ENCODE results near the gene KDM8.

Gene KDM8

DNA sequence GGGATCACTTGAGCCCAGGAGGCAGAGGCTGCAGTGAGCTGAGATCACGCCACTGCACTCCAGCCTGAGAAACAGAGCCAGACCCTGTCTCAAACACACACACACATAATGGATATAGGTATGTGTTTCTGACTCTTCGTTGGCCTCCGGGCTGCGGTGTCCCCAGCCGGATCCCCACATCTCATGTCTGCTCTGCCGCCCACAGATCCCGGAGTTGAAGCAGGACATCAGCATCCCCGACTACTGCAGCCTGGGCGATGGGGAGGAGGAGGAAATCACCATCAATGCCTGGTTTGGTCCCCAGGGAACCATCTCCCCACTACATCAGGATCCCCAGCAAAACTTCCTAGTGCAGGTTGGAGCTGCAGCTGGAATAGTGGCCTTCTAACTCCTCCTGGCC is 15.4 kb downstream of the KDM8 start:
- no peaks in the 10 kb centered on the region for H3K9me3 ChIP-seq (ENCODE audit: low read length)
- H3K36me3 ChIP-seq (ENCODE audit: insufficient read depth, low read length), result peaks cover 15% of the 10 kb centered on the region
- H3K27ac ChIP-seq (ENCODE audit: low read depth, low read length), result no peak overlapping the region
- peaks cover 14% of the 10 kb centered on the region for H3K4me1 ChIP-seq (ENCODE audit: insufficient read depth, low read length)
- no peaks in the 10 kb centered on the region for H3K27me3 ChIP-seq (ENCODE audit: control insufficient read depth in 1 of 2, insufficient read depth in 2 of 2, low read length in 2 of 2)
- H3K4me3 ChIP-seq (ENCODE audit: low read depth in 1 of 2, low read length in 2 of 2), result no peak overlapping the region
- H3K9ac ChIP-seq (ENCODE audit: low read length), result no peak overlapping the region

DNA sequence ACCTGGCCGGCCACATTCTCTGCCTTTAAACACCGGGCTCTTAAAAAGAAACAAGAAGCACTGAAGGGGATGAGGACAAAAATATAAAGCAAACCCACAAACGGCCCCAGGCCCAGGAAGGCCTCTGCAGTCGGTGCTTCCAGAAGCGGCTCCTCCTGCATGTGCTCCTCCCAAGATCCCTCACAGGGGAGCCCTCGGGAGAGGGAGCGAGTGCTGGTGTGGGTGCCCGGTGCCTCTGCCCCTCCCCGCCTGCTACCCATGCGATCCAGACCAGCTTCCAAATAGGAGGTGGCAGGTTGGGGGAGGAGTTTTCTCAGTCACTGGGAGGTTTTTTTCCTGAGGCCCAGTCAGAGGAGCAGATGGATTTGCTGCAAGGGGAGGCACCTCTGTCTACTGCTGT is 15.8 kb downstream of the KDM8 start:
- no peak overlapping the region for H3K9ac ChIP-seq (ENCODE audit: low read length)
- H3K9me3 ChIP-seq (ENCODE audit: low read length), result no peaks in the 10 kb centered on the region
- H3K4me1 ChIP-seq (ENCODE audit: insufficient read depth, low read length), result peaks cover 14% of the 10 kb centered on the region
- no peaks in the 10 kb centered on the region for H3K27me3 ChIP-seq (ENCODE audit: control insufficient read depth in 1 of 2, insufficient read depth in 2 of 2, low read length in 2 of 2)
- H3K4me3 ChIP-seq (ENCODE audit: low read depth in 1 of 2, low read length in 2 of 2), result no peak overlapping the region
- H3K27ac ChIP-seq (ENCODE audit: low read depth, low read length), result no peak overlapping the region
- H3K36me3 ChIP-seq (ENCODE audit: insufficient read depth, low read length), result peaks cover 19% of the 10 kb centered on the region

DNA sequence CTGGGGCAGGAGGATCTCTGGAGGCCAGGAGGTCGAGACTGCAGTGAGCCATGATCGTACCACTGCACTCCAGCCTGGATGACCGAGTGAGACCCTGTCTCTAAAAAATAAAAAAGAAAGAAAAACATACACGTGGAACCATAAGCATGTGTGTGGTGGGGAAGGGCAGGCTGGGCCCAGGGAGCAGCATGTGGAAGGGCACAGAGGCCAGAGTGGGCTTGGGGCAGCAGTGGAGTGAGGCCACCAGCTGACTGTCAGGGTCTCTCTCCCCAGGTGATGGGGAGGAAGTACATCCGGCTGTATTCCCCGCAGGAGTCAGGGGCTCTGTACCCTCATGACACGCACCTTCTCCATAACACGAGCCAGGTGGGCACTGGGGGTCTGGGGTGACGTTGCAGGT is 16.8 kb downstream of the KDM8 start:
- H3K4me1 ChIP-seq (ENCODE audit: insufficient read depth, low read length), result peaks cover 14% of the 10 kb centered on the region
- H3K27ac ChIP-seq (ENCODE audit: low read depth, low read length), result no peak overlapping the region
- H3K36me3 ChIP-seq (ENCODE audit: insufficient read depth, low read length), result peaks cover 20% of the 10 kb centered on the region
- H3K9me3 ChIP-seq (ENCODE audit: low read length), result no peaks in the 10 kb centered on the region
- no peak overlapping the region for H3K9ac ChIP-seq (ENCODE audit: low read length)
- H3K27me3 ChIP-seq (ENCODE audit: control insufficient read depth in 1 of 2, insufficient read depth in 2 of 2, low read length in 2 of 2), result no peaks in the 10 kb centered on the region
- no peak overlapping the region for H3K4me3 ChIP-seq (ENCODE audit: low read depth in 1 of 2, low read length in 2 of 2)

DNA sequence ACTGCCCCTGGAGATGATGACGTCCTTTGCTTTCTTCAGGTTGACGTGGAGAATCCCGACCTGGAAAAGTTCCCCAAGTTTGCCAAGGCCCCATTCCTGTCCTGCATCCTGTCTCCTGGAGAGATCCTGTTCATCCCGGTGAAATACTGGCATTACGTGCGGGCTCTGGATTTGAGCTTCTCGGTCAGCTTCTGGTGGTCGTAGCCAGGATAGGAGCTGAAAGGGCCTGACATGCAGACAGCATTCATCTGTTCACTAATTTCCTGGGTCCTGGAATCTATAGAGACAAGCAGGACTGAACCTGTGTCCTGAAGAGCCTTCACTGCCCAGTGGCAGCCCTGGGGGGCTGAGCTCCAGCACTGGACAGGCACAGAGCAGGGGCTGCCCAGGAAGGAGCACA is 17.2 kb downstream of the KDM8 start:
- Histone ChIP-seq H3K9me3 (ENCODE audit: low read length) (no peaks in the 10 kb centered on the region), H3K9ac (ENCODE audit: low read length) (no peak overlapping the region), H3K36me3 (ENCODE audit: insufficient read depth, low read length) (peaks cover 20% of the 10 kb centered on the region), H3K4me1 (ENCODE audit: insufficient read depth, low read length) (peaks cover 14% of the 10 kb centered on the region), H3K27ac (ENCODE audit: low read depth, low read length) (no peak overlapping the region), H3K27me3 (ENCODE audit: control insufficient read depth in 1 of 2, insufficient read depth in 2 of 2, low read length in 2 of 2) (no peaks in the 10 kb centered on the region), H3K4me3 (ENCODE audit: low read depth in 1 of 2, low read length in 2 of 2) (no peak overlapping the region)

DNA sequence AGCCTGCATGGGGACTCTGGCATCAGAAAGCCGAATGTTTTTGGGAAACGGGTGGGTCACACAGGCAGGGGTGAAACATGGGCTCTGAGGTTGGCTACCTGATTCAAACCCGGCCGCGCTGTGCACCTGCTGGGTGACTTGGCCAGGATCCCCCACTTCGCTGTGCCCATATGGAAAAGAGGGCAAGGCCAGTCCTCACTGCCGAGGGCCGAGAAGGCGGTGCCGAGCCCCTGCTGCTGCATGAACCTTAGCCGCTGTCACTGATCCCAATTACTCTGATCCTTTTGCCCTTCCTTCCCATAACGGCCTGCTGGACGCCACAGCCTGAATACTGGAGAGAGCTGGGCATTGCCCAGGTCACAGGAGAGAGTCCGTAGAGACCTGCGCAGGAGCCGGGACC is 17.7 kb downstream of the KDM8 start:
- H3K27ac ChIP-seq (ENCODE audit: low read depth, low read length), result no peak overlapping the region
- no peak overlapping the region for H3K9ac ChIP-seq (ENCODE audit: low read length)
- H3K27me3 ChIP-seq (ENCODE audit: control insufficient read depth in 1 of 2, insufficient read depth in 2 of 2, low read length in 2 of 2), result no peaks in the 10 kb centered on the region
- H3K9me3 ChIP-seq (ENCODE audit: low read length), result no peaks in the 10 kb centered on the region
- H3K4me1 ChIP-seq (ENCODE audit: insufficient read depth, low read length), result peaks cover 14% of the 10 kb centered on the region
- peaks cover 20% of the 10 kb centered on the region for H3K36me3 ChIP-seq (ENCODE audit: insufficient read depth, low read length)
- H3K4me3 ChIP-seq (ENCODE audit: low read depth in 1 of 2, low read length in 2 of 2), result no peak overlapping the region

DNA sequence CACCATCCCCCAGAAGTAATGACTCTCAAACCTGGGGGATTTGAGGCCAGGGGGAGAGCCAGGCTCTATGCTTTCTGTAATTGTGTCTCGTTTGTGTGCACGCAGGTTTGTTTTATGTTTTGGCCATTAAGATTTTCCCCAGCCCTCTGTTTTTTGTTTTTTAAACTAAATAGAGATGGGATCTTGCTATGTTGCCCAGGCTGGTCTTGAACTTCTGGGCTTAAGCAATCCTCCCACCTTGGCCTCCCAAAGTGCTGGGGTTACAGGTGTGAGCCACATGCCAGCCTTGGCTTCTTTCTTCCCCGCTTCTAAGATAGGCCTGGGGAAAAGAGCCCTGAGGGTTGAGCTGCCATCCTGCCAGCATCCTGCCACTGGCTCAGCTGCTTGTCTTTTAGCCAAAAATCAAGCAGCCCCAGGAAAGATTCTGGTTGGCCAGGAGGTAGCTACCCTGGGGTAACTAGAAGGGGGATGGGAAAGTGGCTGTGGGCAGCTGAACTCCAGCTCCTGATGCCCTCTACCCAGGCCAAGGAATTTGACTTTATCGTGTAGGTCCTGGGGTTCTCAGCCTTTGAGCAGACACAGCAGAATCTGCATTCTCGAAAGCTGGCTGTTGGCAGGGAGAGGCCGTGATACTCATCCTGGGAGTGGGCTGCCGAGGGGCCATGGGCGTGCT is 18.4 kb downstream of the KDM8 start:
- no peaks in the 10 kb centered on the region for H3K27me3 ChIP-seq (ENCODE audit: control insufficient read depth in 1 of 2, insufficient read depth in 2 of 2, low read length in 2 of 2)
- H3K9ac ChIP-seq (ENCODE audit: low read length), result no peak overlapping the region
- H3K36me3 ChIP-seq (ENCODE audit: insufficient read depth, low read length), result peaks cover 20% of the 10 kb centered on the region
- no peak overlapping the region for H3K27ac ChIP-seq (ENCODE audit: low read depth, low read length)
- no peak overlapping the region for H3K4me3 ChIP-seq (ENCODE audit: low read depth in 1 of 2, low read length in 2 of 2)
- H3K4me1 ChIP-seq (ENCODE audit: insufficient read depth, low read length), result peaks cover 14% of the 10 kb centered on the region
- H3K9me3 ChIP-seq (ENCODE audit: low read length), result no peaks in the 10 kb centered on the region

DNA sequence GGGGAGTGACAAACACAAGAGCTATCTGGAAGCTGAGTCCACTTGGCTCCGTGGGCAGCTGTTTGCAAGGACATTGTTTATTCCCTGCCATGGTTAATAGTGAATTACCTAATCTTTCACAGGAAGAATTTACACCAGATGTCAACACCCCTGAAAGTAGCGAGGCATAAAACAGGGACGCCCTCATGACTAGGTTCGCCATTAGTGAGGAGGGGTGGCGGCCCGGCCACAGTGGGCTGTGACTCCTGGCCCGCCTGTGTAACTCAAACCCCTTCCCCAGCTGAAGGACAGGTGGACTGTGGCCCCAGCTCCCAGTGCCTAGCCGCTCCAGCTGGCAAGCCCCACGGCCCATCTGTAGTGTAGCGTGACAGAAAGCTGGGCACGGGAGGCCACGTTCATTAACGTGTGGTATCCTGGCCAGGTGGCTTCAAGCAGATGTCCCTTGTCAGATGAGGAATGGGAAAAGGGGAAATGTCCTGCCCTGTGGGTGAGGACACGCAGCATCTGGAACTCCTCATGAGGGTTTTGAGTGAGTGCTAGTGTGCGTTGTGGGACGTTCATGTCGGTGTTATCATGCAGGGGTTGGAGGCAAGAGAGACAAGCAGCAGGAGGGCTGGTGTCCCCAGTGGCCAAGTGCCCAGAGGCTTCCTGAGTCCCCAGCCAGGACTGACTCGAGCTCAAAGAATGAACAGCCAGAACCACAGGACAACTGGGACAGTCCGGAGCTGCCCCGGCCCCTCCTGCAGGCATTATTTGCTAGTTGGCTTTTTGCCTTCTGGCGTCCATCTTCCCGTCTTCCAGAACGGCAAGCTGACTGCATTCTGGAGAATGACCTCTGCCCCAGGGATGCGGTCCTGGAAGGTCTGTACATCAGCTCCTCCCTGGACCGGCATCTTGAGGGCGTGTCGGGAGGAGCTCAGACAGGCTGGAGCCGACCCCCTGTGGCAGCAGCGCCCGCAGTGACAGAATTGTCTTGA is 19.2 kb downstream of the KDM8 start:
- peaks cover 20% of the 10 kb centered on the region for H3K36me3 ChIP-seq (ENCODE audit: insufficient read depth, low read length)
- H3K27ac ChIP-seq (ENCODE audit: low read depth, low read length), result peak overlapping the region; percentile 34
- peaks cover 14% of the 10 kb centered on the region for H3K4me1 ChIP-seq (ENCODE audit: insufficient read depth, low read length)
- no peaks in the 10 kb centered on the region for H3K9me3 ChIP-seq (ENCODE audit: low read length)
- no peaks in the 10 kb centered on the region for H3K27me3 ChIP-seq (ENCODE audit: control insufficient read depth in 1 of 2, insufficient read depth in 2 of 2, low read length in 2 of 2)
- no peak overlapping the region for H3K4me3 ChIP-seq (ENCODE audit: low read depth in 1 of 2, low read length in 2 of 2)
- H3K9ac ChIP-seq (ENCODE audit: low read length), result no peak overlapping the region

DNA sequence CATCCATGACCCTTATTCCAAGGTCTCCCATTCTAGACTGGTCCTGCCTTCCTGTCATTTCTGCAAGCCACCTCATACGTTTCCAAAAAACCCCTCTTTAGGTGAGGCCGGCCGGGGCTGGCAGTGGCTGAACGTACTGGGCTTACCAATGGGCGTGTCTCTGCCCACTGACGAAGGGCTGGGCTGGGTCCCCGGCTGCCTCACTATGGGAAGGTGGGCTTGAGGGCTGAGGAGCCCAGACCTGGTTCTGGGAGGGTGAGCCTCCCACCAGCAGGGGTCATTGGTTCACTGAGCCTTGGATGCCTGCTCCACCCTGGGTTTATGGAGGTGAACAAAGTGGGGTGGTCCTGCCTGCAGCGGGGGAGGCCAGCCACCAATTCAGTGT is 19.9 kb downstream of the KDM8 start:
- peaks cover 20% of the 10 kb centered on the region for H3K36me3 ChIP-seq (ENCODE audit: insufficient read depth, low read length)
- no peaks in the 10 kb centered on the region for H3K9me3 ChIP-seq (ENCODE audit: low read length)
- H3K27ac ChIP-seq (ENCODE audit: low read depth, low read length), result no peak overlapping the region
- H3K4me1 ChIP-seq (ENCODE audit: insufficient read depth, low read length), result peaks cover 14% of the 10 kb centered on the region
- no peak overlapping the region for H3K4me3 ChIP-seq (ENCODE audit: low read depth in 1 of 2, low read length in 2 of 2)
- no peak overlapping the region for H3K9ac ChIP-seq (ENCODE audit: low read length)
- no peaks in the 10 kb centered on the region for H3K27me3 ChIP-seq (ENCODE audit: control insufficient read depth in 1 of 2, insufficient read depth in 2 of 2, low read length in 2 of 2)

DNA sequence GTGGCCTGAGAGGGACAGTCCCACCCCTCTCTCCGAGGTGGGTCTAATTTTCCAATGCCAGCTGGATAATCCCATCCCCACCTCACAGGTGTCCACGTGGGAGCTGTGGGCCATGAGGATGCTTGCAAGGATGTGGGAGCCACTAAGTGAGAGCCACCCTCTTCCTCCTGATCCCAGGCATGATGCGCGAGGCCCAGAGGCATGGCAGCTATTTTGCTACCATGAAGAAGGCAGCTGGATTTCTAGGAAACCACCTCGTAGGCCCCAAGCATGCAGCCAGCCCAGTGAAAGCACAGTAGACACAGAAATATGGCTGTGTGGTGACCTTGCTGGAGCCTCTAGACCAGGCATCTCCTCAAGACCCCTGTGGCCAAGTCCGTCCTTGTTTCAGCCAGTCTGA is 20.4 kb downstream of the KDM8 start:
- Histone ChIP-seq H3K4me3 (ENCODE audit: low read depth in 1 of 2, low read length in 2 of 2) (no peak overlapping the region), H3K4me1 (ENCODE audit: insufficient read depth, low read length) (peaks cover 14% of the 10 kb centered on the region), H3K27ac (ENCODE audit: low read depth, low read length) (no peak overlapping the region), H3K36me3 (ENCODE audit: insufficient read depth, low read length) (peaks cover 18% of the 10 kb centered on the region), H3K9ac (ENCODE audit: low read length) (no peak overlapping the region), H3K9me3 (ENCODE audit: low read length) (no peaks in the 10 kb centered on the region), H3K27me3 (ENCODE audit: control insufficient read depth in 1 of 2, insufficient read depth in 2 of 2, low read length in 2 of 2) (no peaks in the 10 kb centered on the region)

DNA sequence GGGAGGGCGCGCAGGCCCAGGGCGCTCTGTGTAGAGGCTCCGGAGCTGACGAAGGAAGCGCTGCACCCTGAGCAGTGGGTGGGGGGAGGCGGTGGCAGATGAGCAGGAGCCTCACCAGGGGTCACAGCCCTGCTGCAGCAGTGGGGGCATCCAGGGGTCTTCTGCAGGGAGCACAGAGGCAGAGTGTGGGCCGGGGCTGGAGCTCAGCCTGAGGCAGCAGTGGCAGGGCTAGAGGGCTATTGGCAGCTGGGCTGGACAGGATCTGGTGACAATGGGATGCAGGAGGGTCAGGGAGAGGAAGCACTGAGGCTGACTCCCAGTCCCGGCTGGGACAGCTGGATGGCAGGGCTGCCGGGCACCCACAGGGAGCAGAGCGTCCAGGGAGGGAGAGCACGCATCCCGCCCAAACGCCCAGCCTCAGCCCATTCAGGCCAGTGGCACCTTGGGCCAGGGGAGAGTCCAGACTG is 21.0 kb downstream of the KDM8 start:
- Histone ChIP-seq H3K4me1 (ENCODE audit: insufficient read depth, low read length) (peaks cover 14% of the 10 kb centered on the region), H3K36me3 (ENCODE audit: insufficient read depth, low read length) (peaks cover 12% of the 10 kb centered on the region), H3K9me3 (ENCODE audit: low read length) (no peaks in the 10 kb centered on the region), H3K27me3 (ENCODE audit: control insufficient read depth in 1 of 2, insufficient read depth in 2 of 2, low read length in 2 of 2) (no peaks in the 10 kb centered on the region), H3K9ac (ENCODE audit: low read length) (no peak overlapping the region), H3K27ac (ENCODE audit: low read depth, low read length) (no peak overlapping the region), H3K4me3 (ENCODE audit: low read depth in 1 of 2, low read length in 2 of 2) (no peak overlapping the region)

DNA sequence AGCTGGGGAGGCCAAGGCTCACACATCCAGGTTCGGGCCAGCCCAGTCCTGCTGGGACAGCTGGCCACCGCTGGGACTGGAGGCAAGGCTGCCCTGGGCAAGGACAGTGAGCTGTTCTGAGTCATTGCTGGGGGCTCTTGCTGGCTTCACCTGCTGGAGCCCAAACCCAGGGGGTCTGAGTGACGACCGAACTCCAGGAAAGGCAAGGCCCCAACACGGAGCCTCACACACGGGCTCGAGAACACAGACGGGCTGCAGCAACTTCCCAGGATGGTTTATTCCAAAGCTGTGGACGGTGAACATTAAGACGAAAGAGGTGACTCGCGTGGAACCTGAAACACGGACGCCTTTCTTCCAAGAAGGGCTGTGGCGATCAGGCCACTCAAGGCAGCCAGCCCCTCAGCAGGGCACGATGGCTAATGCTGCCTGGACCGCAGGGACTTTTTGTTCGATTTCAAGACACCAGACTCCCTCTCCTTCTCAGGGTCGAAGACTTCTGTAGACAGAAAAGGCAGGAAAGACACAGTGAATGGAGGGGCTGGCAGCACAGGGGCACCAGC is 21.5 kb downstream of the KDM8 start:
- Histone ChIP-seq H3K9ac (ENCODE audit: low read length) (no peak overlapping the region), H3K36me3 (ENCODE audit: insufficient read depth, low read length) (peaks cover 12% of the 10 kb centered on the region), H3K27me3 (ENCODE audit: control insufficient read depth in 1 of 2, insufficient read depth in 2 of 2, low read length in 2 of 2) (no peaks in the 10 kb centered on the region), H3K9me3 (ENCODE audit: low read length) (no peaks in the 10 kb centered on the region), H3K27ac (ENCODE audit: low read depth, low read length) (no peak overlapping the region), H3K4me1 (ENCODE audit: insufficient read depth, low read length) (peaks cover 14% of the 10 kb centered on the region), H3K4me3 (ENCODE audit: low read depth in 1 of 2, low read length in 2 of 2) (no peak overlapping the region)

Measured in muscle layer of colon (tissue), 2 donors.